ENCODE results near the gene IL18BP. TPM values are rescaled to one million over a fixed set of nuclear protein-coding genes. Genes with fewer than 3 reads are reported as not detected.

IL18BP gene
- total and polyA plus RNA-seq, 10 of the 15 experiments (the other 5 are each of a cell fraction or from before 2014, with no cell fraction given), result 2.6 to 18.1 (median 10.7) TPM

GRCh38 chr11:72036687-72037086 is 38.0 kb downstream of the IL18BP start:
- H3K79me2 ChIP-seq (ENCODE audit: control insufficient read depth, insufficient read depth, low read length), result peaks cover 59% of the 10 kb centered on the region
- RAD21 ChIA-PET (ENCODE audit: unreplicated experiment), result interaction anchor here (1.3 to 4.7 kb wide), 3 partner anchors 11 to 34 kb away, joined by 4 to 46 read pairs (median 6); no protein-coding TSS in a partner anchor
- H3K27ac ChIP-seq (ENCODE audit: control insufficient read depth, insufficient read depth), result no peak overlapping the region
- no peaks in the 10 kb centered on the region for H3K27me3 ChIP-seq (replicated peaks in 1 of 2; ENCODE audit: control insufficient read depth in 2 of 2, insufficient read depth in 2 of 2, low read length in 1 of 2)
- no peaks in the 10 kb centered on the region for H4K20me1 ChIP-seq (ENCODE audit: control insufficient read depth, insufficient read depth)
- TF ChIP-seq MYB (IDR thresholded peaks at IDR 0.05; ENCODE audit: borderline replicate concordance, low read depth, low read length), result no peak
- no peak for TF ChIP-seq PBX3 (IDR thresholded peaks at IDR 0.05; ENCODE audit: insufficient replicate concordance, low read depth, low read length)
- TF ChIP-seq HDAC2 (IDR thresholded peaks at IDR 0.05), result no peak
- TF ChIP-seq BACH1 (IDR thresholded peaks at IDR 0.05; ENCODE audit: borderline replicate concordance), result no peak
- TF ChIP-seq GABPA (IDR thresholded peaks at IDR 0.05; ENCODE audit: low read depth), result no peak
- no peak for TF ChIP-seq NBN (IDR thresholded peaks at IDR 0.05)
- TF ChIP-seq MYC (IDR thresholded peaks at IDR 0.05; ENCODE audit: insufficient read depth, insufficient read length, insufficient replicate concordance, low read length, severe bottlenecking), result no peak
- no peak overlapping the region for H2AFZ ChIP-seq (ENCODE audit: control insufficient read depth, low read depth, low read length)
- ATAC-seq (no peak), DNase-seq (ENCODE audit: low read depth, low spot score) (no peak), FAIRE-seq (no peak)
- intact Hi-C loops (cut with micrococcal nuclease; ENCODE audit: unreplicated experiment), result no loop called here
- in situ Hi-C loops (cut with MboI), result no loop called here
- no peak overlapping the region for H3K4me3 ChIP-seq
- CTCF ChIA-PET, result interaction anchor here (1.3 to 18.1 kb wide), 4 partner anchors 12 to 59 kb away, joined by 3 to 416 read pairs (median 7); partner anchors contain the start of gene LAMTOR1
- WGBS (ENCODE audit: insufficient coverage, insufficient replicate concordance, low lambda C conversion rate, missing lambda C conversion rate), result 65% methylated on average over 3 of the region's 3 CpGs
- POLR2A ChIA-PET, result interaction anchor here (1.0 to 1.5 kb wide), 2 partner anchors 32 to 66 kb away, joined by 3 to 4 read pairs; partner anchors contain the start of gene LAMTOR1
- peaks cover 2 to 21% of the 10 kb centered on the region in 2 experiments for H3K36me3 ChIP-seq (ENCODE audit: control insufficient read depth in 2 of 2, insufficient read depth in 2 of 2, low read length in 1 of 2)
- no peak overlapping the region for H3K9ac ChIP-seq (ENCODE audit: control insufficient read depth, insufficient read depth, low read length)
- no peaks in the 10 kb centered on the region for H3K9me3 ChIP-seq (replicated peaks; ENCODE audit: control insufficient read depth, insufficient read depth, low read length)
- H3K4me1 ChIP-seq (ENCODE audit: control insufficient read depth, insufficient read depth, low read length), result peaks cover 27% of the 10 kb centered on the region
- no TSS peak for BruUV-seq (replicated peaks)
- H3K4me2 ChIP-seq (ENCODE audit: control insufficient read depth, insufficient read depth), result peak overlapping the region; percentile 7; the same call in 1 of the 2 replicates
- SMC1A ChIA-PET (ENCODE audit: uncharacterized antibody, unreplicated experiment), result interaction anchor here (1.2 kb wide), 1 partner anchor 55 kb away, joined by 4 read pairs; no protein-coding TSS in a partner anchor

Measured in GM12878 (cell line).